Subcutaneous adipose tissue (tissue), 4 donors: ENCODE results near the gene TFF1. TPM values are rescaled to one million over a fixed set of nuclear protein-coding genes. Genes with fewer than 3 reads are reported as not detected.

ENCODE experiments used
- total RNA-seq, 4 donors: library from RNA; depleted of rRNA; stranded (reverse); fragments of >200 nt; gene quantifications; one replicate each; pipeline ENCODE4 v1.1.0, GENCODE V29; 2016
- TF ChIP-seq, protein P1 (sequence below): fragments of 450-650 bp; IDR thresholded peaks from one replicate; pipeline ENCODE4 v1.5.1; 2016; ENCODE audit warnings: low read depth, mild to moderate bottlenecking, control low read depth, antibody characterized with exemption, moderate library complexity

Gene TFF1
- total RNA-seq, 4 donors from 2014 or later: not detected

DNA sequence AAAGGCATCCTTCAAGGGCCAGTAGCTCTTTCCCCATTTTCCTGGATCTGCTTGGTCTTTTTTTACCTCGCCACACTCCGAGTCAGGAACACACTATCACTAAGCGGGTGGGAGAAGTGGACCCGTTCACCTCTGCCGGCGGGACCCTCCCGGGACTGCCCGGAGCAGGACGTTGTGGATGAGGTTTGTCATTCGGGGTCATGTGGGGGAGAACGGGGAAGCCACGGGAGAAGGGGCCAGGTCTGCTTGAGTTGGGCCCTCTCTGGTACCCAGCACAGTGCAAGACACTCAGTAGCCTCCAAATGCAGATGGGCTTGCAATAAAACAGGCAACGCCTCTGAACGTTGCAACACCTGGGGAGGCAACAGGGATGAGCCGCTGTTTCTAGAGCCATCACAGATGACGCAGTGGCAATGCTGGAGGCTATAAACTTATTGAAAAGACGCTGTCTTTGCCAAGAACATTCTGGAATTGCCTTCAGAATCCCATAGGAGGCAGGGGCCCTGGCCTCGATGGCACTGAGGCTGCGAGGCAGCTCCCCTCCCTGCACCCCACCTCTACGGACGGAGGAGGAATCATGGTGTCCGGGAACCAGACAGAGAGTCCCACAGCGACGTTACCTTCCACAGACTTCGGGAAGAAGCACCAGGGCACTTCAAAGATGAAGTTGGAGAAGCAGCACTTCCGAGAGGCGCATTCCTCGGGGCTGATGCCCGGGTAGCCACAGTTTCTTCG, 19.3 kb downstream of the TFF1 start:
- TF ChIP-seq, protein P1, sequence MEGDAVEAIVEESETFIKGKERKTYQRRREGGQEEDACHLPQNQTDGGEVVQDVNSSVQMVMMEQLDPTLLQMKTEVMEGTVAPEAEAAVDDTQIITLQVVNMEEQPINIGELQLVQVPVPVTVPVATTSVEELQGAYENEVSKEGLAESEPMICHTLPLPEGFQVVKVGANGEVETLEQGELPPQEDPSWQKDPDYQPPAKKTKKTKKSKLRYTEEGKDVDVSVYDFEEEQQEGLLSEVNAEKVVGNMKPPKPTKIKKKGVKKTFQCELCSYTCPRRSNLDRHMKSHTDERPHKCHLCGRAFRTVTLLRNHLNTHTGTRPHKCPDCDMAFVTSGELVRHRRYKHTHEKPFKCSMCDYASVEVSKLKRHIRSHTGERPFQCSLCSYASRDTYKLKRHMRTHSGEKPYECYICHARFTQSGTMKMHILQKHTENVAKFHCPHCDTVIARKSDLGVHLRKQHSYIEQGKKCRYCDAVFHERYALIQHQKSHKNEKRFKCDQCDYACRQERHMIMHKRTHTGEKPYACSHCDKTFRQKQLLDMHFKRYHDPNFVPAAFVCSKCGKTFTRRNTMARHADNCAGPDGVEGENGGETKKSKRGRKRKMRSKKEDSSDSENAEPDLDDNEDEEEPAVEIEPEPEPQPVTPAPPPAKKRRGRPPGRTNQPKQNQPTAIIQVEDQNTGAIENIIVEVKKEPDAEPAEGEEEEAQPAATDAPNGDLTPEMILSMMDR: no peak

DNA sequence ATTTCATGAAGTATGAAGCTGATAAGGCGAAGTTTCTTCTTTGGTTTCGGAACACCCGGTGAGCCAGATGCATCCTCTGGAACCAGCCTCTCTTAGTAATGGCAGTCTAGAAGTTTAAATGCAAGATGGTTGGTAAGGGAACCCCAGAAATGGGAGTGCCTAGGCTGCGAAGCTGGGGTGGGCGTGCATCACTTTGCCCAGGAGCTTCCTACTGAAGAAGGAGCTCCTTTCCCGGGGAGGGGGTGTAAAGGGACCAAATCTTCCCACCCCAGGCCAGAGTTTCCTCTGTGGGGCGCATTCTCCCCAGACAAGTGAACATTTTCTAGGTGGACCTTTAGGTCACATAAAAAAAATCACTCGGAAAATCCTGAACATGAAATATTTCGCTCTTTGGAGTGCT, 19.9 kb downstream of the TFF1 start:
- TF ChIP-seq, protein P1: no peak

DNA sequence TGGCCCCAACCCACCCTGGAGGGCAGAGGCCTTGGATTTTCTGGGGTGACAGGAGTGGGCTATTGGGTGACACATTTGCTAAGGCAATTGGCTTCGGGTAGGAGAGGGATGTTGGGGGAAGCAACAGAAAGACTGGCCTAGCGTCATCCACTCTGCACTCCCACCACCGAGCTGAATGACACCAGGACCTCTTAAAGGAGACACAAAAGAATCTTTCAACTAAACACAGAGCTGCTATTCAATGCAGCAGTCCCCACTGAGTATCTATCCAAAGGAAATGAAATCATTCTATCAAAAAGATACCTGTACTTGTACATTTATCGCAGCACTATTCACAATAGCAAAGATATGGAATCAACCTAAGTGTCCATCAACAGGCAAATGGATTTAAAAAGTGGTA, 21.7 kb downstream of the TFF1 start:
- TF ChIP-seq, protein P1: no peak

DNA sequence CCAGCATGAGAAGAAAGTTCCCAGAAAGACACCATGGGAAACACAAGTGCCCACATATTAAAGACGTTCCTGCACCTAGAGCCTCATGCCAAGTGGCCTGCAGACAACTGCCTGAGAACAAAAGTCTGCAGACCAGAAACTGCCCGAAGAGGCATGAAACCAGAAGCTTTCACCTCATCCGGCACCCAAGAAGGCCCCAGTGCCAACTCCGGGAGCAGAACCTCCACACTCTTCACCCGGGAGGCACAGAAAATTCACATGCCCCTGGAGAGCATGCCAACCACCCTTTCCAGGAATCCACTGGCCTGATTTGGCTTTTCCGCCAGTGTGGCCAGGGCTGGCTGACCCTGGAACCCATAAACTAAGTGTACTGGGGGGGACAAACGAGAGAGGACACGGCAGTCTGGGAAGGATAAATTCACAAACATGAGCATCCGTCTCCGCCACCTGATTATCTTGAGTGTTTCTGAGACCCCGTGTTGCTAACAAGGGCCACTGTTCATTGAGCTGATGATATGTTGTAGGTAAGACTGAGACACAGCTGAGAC, 22.3 kb downstream of the TFF1 start:
- TF ChIP-seq, protein P1: no peak

DNA sequence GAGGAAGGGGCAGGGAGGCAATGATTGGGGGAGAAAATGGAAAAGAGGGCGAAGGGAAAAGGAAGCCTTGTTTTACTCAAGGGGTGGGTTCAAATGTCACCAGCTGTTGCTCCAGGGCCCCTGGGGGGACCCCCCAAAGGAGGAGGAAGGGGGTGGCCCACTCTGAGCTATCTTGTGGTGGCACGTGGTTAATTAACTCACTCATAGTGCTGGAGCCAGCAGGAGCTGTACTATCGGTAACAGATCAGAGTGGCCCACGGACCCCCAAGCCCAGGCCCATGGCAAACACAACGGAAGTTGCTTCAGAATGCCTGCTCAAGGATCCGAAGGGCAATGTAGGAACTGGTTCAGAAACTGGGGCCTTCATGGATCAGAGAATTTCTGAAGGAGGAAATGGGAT, 22.8 kb downstream of the TFF1 start:
- TF ChIP-seq, protein P1: no peak

DNA sequence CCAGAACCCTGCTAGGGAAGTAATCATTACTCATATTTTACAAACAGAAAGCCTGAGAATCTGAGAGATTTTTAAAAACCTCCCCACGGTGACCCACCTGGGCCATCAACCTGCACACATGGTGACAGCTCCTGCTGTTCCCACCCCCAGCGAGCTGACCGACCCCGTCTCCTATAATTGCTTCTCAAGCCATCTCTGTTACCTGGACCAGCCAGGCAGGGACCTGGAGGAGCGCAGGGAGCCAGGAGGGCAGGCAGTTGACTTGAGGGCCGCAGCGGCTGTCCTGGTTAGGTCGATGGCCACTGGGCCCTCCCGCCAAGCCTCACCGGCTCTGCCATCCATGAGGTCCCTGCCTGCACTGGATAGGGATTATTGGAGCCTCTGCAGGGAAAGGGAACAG, 23.2 kb downstream of the TFF1 start:
- TF ChIP-seq, protein P1: no peak

DNA sequence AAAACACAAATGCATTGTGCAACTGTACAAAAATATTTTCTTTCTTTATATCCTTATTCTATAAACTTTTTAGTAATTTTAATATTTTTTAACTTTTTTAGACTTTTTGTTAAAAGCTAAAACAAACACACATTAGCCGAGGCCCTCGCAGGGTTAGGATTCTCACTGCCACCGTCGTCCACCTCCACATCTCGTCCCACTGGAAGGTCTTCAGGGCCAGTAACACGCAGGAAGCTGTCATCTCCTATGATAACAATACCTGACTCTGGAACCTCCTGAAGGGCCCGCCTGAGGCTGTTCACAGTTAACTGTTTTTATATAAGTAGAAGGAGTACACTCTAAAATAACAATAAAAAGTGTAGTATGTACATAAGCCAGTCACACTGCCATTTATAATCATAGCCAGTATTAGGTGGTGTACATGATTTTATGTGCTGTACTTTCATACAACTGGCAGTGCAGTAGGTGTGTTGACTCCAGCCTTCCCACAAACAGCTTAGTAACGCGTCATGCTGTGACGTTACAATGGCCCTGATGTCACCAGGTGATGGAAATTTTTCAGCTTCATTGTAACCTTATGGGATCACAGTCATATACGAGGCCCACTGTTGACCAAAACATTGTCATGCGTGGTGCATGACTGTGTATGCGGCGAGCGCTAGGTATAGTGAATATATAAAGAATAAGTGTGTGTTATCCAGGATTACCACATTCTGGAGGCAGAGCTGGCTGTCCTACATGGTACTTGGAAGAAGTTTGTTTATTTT, 24.4 kb downstream of the TFF1 start:
- TF ChIP-seq, protein P1: no peak
